Ishikawa (cell line): ENCODE measurements around the gene SRSF2.
A peak's percentile ranks its signal among the peaks of the same experiment; 100 is the strongest.

Source experiments
- CEBPB ChIP-seq: IDR thresholded peaks from 2 replicates; pipeline ENCODE4 v1.6.1; 2012
- CREB1 ChIP-seq: IDR thresholded peaks from 2 replicates; pipeline ENCODE4 v1.6.1; 2012; ENCODE audit warnings: low read depth
- EGR1 ChIP-seq: IDR thresholded peaks from 2 replicates; pipeline ENCODE4 v1.6.1; 2012
- EP300 ChIP-seq: IDR thresholded peaks from 2 replicates; pipeline ENCODE4 v1.6.1; 2012; ENCODE audit warnings: borderline replicate concordance
- FOXM1 ChIP-seq: IDR thresholded peaks from 2 replicates; pipeline ENCODE4 v1.6.1; 2012; ENCODE audit warnings: low read depth, borderline replicate concordance
- NFIC ChIP-seq: IDR thresholded peaks from 2 replicates; pipeline ENCODE4 v1.6.1; 2012
- RAD21 ChIP-seq: IDR thresholded peaks from 2 replicates; pipeline ENCODE4 v1.6.1; 2012; ENCODE audit warnings: low read depth
- TAF1 ChIP-seq: IDR thresholded peaks from 2 replicates; pipeline ENCODE4 v1.6.1; 2012; ENCODE audit warnings: low read depth, mild to moderate bottlenecking
- TCF12 ChIP-seq: IDR thresholded peaks from 2 replicates; pipeline ENCODE4 v1.6.1; 2012; ENCODE audit warnings: low read depth
- TEAD4 ChIP-seq: IDR thresholded peaks from 2 replicates; pipeline ENCODE4 v1.6.1; 2012
- YY1 ChIP-seq: IDR thresholded peaks from 2 replicates; pipeline ENCODE4 v1.6.1; 2012; ENCODE audit warnings: low read depth
- ZBTB7A ChIP-seq: IDR thresholded peaks from 2 replicates; pipeline ENCODE4 v1.6.1; 2012; ENCODE audit warnings: low read depth
- TF ChIP-seq, protein P1 (sequence below): IDR thresholded peaks from 2 replicates; pipeline ENCODE4 v1.6.1; 2012
- TF ChIP-seq, protein P2 (sequence below): IDR thresholded peaks from 2 replicates; pipeline ENCODE4 v1.6.1; 2012; ENCODE audit warnings: low read depth, mild to moderate bottlenecking
- TF ChIP-seq, protein P3 (sequence below): IDR thresholded peaks from 2 replicates; pipeline ENCODE4 v1.6.1; 2012

SRSF2 gene

DNA sequence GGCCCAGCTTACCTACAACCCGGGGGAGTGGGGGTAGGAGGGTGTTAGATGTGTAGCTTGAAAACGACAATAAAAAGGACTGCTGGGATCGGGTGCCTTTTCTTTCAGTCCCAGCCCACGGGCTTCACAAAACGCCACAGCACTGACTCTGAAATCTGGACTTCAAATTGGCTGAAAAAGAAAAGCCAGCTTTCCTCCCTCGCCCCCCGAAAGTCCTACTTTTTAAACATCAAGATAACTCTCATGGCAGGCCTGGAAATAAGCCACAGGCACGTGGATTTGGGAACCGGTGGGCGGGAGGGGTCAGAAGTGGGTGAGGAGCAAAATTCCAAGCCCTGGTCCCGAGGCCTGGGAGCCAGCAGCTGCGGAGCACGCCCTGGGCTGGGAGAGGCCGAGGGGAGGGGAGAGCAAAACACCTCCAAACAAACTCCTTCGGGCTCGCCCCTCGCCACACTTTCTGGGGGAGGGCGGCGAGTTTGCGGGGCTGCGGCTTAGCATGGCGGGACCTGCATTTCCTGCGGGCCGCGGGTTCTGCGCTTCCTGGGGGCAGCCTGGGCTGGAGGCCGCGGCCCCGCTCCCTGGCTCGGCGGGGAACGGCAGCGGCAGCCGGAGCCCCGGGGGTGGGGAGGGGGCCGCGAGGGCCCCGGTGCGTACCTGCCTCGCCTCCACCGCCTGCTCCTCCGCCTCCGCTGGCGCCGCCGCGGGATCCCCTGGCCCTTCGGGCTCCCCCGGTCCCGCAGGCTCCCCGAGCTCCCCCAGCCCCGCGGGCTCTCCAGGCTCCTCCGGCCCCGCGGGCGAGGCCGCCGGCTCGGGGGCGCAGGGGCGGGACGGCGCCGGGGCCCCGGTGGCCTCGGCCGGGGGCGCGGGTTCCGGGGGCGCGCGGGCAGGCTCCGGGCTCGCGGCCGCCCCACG, 26.9 kb downstream of the SRSF2 start:
- TF ChIP-seq, protein P1, sequence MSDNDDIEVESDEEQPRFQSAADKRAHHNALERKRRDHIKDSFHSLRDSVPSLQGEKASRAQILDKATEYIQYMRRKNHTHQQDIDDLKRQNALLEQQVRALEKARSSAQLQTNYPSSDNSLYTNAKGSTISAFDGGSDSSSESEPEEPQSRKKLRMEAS = peak; percentile 17; the same call in 1 of the 2 replicates

DNA sequence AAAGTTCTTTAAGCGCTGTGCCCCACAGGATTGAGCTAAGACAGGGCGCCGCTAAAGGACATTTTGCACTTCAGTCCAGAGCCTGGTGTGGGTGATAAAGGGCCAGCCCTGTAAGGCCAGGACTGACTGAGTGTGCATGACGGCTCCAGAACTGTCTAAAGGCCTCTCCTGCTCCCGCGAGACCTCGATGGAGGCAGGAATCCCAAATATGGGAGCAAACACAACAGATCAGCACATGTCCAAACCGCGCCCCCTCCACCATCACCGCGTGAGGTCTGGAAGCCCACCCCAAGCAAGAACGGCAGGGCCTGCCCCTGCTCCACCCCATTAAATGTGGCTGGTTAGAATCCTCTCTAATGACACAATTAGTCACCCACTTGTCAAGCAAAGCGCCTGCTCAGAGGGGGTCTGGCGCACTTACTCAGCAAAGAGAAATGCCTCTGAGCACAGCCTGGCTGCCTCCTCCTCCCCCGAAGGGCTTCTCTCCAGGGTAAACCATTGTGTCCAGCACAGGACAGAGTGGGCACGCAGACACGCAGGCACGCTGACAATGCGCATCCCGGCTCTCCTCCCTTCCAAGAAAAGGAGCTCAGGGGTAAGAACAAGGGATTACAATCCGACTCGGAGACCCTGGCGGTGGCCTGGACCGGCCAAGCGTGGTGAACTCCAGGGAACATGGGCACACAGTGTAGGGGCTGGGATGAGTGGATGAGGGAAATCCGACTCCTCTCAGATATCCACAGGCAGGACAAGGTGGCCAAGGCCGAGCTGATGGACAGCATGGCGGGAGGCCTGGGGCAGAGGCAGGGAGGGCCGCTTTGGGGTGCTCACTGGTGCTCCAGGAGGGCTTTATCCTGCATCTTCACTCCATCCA, 27.8 kb downstream of the SRSF2 start:
- TF ChIP-seq, protein P2, sequence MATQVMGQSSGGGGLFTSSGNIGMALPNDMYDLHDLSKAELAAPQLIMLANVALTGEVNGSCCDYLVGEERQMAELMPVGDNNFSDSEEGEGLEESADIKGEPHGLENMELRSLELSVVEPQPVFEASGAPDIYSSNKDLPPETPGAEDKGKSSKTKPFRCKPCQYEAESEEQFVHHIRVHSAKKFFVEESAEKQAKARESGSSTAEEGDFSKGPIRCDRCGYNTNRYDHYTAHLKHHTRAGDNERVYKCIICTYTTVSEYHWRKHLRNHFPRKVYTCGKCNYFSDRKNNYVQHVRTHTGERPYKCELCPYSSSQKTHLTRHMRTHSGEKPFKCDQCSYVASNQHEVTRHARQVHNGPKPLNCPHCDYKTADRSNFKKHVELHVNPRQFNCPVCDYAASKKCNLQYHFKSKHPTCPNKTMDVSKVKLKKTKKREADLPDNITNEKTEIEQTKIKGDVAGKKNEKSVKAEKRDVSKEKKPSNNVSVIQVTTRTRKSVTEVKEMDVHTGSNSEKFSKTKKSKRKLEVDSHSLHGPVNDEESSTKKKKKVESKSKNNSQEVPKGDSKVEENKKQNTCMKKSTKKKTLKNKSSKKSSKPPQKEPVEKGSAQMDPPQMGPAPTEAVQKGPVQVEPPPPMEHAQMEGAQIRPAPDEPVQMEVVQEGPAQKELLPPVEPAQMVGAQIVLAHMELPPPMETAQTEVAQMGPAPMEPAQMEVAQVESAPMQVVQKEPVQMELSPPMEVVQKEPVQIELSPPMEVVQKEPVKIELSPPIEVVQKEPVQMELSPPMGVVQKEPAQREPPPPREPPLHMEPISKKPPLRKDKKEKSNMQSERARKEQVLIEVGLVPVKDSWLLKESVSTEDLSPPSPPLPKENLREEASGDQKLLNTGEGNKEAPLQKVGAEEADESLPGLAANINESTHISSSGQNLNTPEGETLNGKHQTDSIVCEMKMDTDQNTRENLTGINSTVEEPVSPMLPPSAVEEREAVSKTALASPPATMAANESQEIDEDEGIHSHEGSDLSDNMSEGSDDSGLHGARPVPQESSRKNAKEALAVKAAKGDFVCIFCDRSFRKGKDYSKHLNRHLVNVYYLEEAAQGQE = no peak
- 0 out of 2 replicates have a peak, but pooled peaks have one; percentile 13 for TF ChIP-seq TEAD4
- TF ChIP-seq EP300 = peak; percentile 19; the same call in 1 of the 2 replicates
- TF ChIP-seq EGR1 = no peak
- peak; percentile 32; the same call in 1 of the 2 replicates for TF ChIP-seq TCF12
- TF ChIP-seq NFIC = no peak
- no peak for TF ChIP-seq RAD21

DNA sequence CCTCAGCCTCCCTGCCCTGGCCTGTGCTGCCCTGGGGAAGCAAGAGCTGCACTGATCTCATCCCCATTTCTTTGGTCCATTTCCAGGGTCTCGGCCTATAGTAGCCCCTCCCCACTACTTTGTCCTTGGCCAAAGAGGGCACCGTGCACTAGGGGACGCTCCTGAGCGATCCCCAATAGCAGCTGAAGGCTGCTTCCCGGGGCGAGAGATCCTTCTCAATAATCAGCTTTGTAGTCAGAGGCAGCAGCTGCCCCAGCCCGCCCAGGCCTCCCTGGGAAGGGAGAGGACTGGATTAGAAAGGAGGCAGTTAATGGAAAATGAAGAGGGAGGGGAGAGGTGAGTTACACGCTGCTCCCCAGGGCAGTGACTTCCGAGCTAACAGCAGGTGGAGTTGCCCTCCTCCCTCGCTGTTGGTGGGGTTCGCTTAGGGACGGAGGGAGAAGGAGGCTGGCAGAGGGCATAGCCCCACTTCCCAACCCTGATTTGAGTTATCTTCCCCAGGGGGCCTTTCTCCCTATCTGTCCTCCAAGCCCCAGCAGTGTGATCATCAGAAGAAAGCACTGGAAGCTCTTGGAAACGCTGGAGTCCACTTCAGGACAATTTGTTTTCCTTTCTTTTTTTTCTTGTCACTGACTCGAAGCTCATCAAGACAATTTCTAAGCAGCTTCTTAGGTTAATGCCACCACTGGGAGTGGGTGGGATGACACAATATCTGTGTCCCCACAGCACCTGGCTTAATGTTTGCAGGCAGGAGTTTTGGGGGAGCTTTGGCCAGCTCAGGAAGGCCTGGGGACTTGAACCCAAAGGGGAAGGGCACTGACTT, 28.9 kb downstream of the SRSF2 start:
- no peak for TF ChIP-seq CREB1
- TF ChIP-seq, protein P1 = no peak
- TF ChIP-seq EP300 = no peak
- TF ChIP-seq EGR1 = no peak
- TF ChIP-seq TCF12 = no peak
- TF ChIP-seq TEAD4 = no peak
- TF ChIP-seq RAD21 = no peak
- TF ChIP-seq YY1 = no peak
- TF ChIP-seq CEBPB = no peak
- no peak for TF ChIP-seq TAF1
- TF ChIP-seq, protein P2 = no peak
- TF ChIP-seq FOXM1 = no peak
- TF ChIP-seq, protein P3, sequence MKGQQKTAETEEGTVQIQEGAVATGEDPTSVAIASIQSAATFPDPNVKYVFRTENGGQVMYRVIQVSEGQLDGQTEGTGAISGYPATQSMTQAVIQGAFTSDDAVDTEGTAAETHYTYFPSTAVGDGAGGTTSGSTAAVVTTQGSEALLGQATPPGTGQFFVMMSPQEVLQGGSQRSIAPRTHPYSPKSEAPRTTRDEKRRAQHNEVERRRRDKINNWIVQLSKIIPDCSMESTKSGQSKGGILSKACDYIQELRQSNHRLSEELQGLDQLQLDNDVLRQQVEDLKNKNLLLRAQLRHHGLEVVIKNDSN = no peak
- TF ChIP-seq NFIC = no peak
- TF ChIP-seq ZBTB7A = no peak

DNA sequence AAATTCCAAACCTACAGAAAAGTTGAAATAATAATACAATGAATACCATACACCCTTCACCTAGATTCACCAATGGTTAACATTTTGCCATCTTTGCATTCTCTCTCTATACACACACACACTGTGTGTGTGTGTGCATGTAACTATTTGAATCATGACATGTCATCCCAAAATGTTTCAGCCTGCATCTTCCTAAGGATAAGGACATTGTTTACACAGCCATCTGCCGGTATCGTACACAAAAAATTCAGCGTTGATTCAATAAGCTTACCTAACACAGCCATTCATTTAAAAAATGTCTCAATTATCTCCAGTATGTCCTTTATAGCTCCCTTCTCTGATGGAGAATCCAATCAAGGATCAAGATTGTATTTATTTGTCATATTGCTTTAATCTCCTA, 30.3 kb downstream of the SRSF2 start:
- no peak for TF ChIP-seq NFIC
- TF ChIP-seq, protein P2 = no peak
- TF ChIP-seq TAF1 = no peak
- no peak for TF ChIP-seq EP300
- TF ChIP-seq, protein P3 = no peak
